Prostate gland (tissue), 2 donors: ENCODE data around the gene PPIAL4G.
"Not testable (repeated sequence)": the region's sequence is repeated elsewhere in the genome, so short reads cannot be mapped to it uniquely, and the experiment has no call there.

ENCODE experiments used
- CTCF ChIP-seq, 4 experiments: fragments of 200-600 bp in 2 of 4; fragments of 450-650 bp in 2 of 4; sonication (generic) in 2 of 4; IDR thresholded peaks; 1 replicate in 3 of 4; 2 replicates in 1 of 4; pipeline ENCODE4 v1.5.1; 2016 to 2019; ENCODE audit warnings: antibody characterized with exemption in 4 of 4, mild to moderate bottlenecking in 2 of 4, moderate library complexity in 2 of 4
- POLR2A ChIP-seq: fragments of 450-650 bp; IDR thresholded peaks from one replicate; pipeline ENCODE4 v1.6.1; 2016; ENCODE audit warnings: antibody characterized with exemption, mild to moderate bottlenecking
- POLR2AphosphoS5 ChIP-seq: sonication (generic); formaldehyde crosslinking; IDR thresholded peaks from one replicate; pipeline ENCODE4 v1.6.1; 2017; ENCODE audit warnings: antibody characterized with exemption

GRCh38 chr1:148526587-148526986, 43.5 kb upstream of the PPIAL4G start:
- not testable (repeated sequence) for TF ChIP-seq CTCF (IDR thresholded peaks at IDR 0.05); POLR2AphosphoS5; POLR2A
